Calu3 (cell line): Measurements from ENCODE around the gene CHAF1B. TPM values are rescaled to one million over a fixed set of nuclear protein-coding genes. Genes with fewer than 3 reads are reported as not detected.

Experiments used
- BruUV-seq: library from RNA; stranded (reverse); fragments of 400-500 nt; replicated peaks from 2 replicates; lab custom pipeline; 2021; lab: Mats Ljungman, UMichigan
- CTCF ChIA-PET: fragments of 300-600 bp; sonication (Branson Sonifier 250); formaldehyde crosslinking; loops from one replicate; lab custom pipeline; 2022; ENCODE audit warnings: antibody characterized with exemption; lab: Charles Lee
- DNase-seq: peaks from one replicate; pipeline ENCODE4 v3.0.0; 2022
- H3K27ac Mint-ChIP-seq: one replicate; pipeline ENCODE4 v1.8.0; 2022; ENCODE audit warnings: mixed read lengths; ENCODE audit not compliant: unreplicated experiment
- H3K27me3 Mint-ChIP-seq: one replicate; pipeline ENCODE4 v1.8.0; 2022; ENCODE audit warnings: mixed read lengths; ENCODE audit not compliant: unreplicated experiment
- H3K36me3 Mint-ChIP-seq: one replicate; pipeline ENCODE4 v1.8.0; 2022; ENCODE audit warnings: mild to moderate bottlenecking, moderate library complexity, mixed read lengths; ENCODE audit not compliant: insufficient read depth, unreplicated experiment
- H3K4me1 Mint-ChIP-seq: one replicate; pipeline ENCODE4 v1.8.0; 2022; ENCODE audit warnings: mild to moderate bottlenecking, low read depth, mixed read lengths; ENCODE audit not compliant: unreplicated experiment
- H3K4me3 Mint-ChIP-seq: one replicate; pipeline ENCODE4 v1.8.0; 2022; ENCODE audit warnings: mild to moderate bottlenecking, low read depth, moderate library complexity, mixed read lengths; ENCODE audit not compliant: unreplicated experiment
- H3K9me3 Mint-ChIP-seq: one replicate; pipeline ENCODE4 v1.8.0; 2022; ENCODE audit warnings: low read depth, mixed read lengths; ENCODE audit not compliant: unreplicated experiment
- CTCF ChIP-seq: fragments of 200-600 bp; IDR thresholded peaks from one replicate; pipeline ENCODE4 v1.8.0; 2022; ENCODE audit warnings: antibody characterized with exemption; ENCODE audit not compliant: unreplicated experiment
- intact Hi-C: fragments of 100-400 bp; cut with micrococcal nuclease; formaldehyde crosslinking; loops from one replicate; pipeline ENCODE4 v1.10.0; 2022; ENCODE audit not compliant: unreplicated experiment
- total RNA-seq: library from RNA; stranded (reverse); gene quantifications from 2 replicates; pipeline ENCODE4 v1.2.3, GENCODE V29; 2022

The CHAF1B gene
- total RNA-seq, 1 experiment from 2014 or later = 16.0 TPM

- no TSS peak for BruUV-seq
- no peak for DNase-seq
- no peak overlapping the region for H3K27ac Mint-ChIP-seq
- CTCF ChIA-PET = no interaction called here
- H3K9me3 Mint-ChIP-seq = no peaks in the 10 kb centered on the region
- TF ChIP-seq CTCF = no peak
- no peak overlapping the region for H3K4me3 Mint-ChIP-seq
- H3K36me3 Mint-ChIP-seq = peaks cover 4% of the 10 kb centered on the region
- H3K4me1 Mint-ChIP-seq = peaks cover 16% of the 10 kb centered on the region
- intact Hi-C loops = no loop called here
- no peaks in the 10 kb centered on the region for H3K27me3 Mint-ChIP-seq
Measured at GRCh38 chr21:36456729-36457414, 71.7 kb downstream of the CHAF1B start.

- H3K27me3 Mint-ChIP-seq = no peaks in the 10 kb centered on the region
- no TSS peak for BruUV-seq
- DNase-seq = no peak
- H3K4me1 Mint-ChIP-seq = peaks cover 8% of the 10 kb centered on the region
- H3K9me3 Mint-ChIP-seq = no peaks in the 10 kb centered on the region
- H3K36me3 Mint-ChIP-seq = no peaks in the 10 kb centered on the region
- CTCF ChIA-PET = no interaction called here
- H3K4me3 Mint-ChIP-seq = no peak overlapping the region
- no peak overlapping the region for H3K27ac Mint-ChIP-seq
- no peak for TF ChIP-seq CTCF
- intact Hi-C loops = no loop called here
Measured at GRCh38 chr21:36459098-36459497, 73.9 kb downstream of the CHAF1B start.

- no peaks in the 10 kb centered on the region for H3K9me3 Mint-ChIP-seq
- no peak overlapping the region for H3K27ac Mint-ChIP-seq
- CTCF ChIA-PET = no interaction called here
- H3K4me3 Mint-ChIP-seq = no peak overlapping the region
- intact Hi-C loops = no loop called here
- no peaks in the 10 kb centered on the region for H3K4me1 Mint-ChIP-seq
- H3K36me3 Mint-ChIP-seq = no peaks in the 10 kb centered on the region
- BruUV-seq = no TSS peak
- no peak for TF ChIP-seq CTCF
- no peak for DNase-seq
- H3K27me3 Mint-ChIP-seq = no peaks in the 10 kb centered on the region
Measured at GRCh38 chr21:36460866-36461265, 75.7 kb downstream of the CHAF1B start.

GRCh38 chr21:36461277-36461917 lies 76.2 kb downstream of the CHAF1B start:
- TF ChIP-seq CTCF = no peak
- CTCF ChIA-PET = no interaction called here
- Mint-ChIP-seq H3K27ac (no peak overlapping the region), H3K4me1 (no peaks in the 10 kb centered on the region), H3K36me3 (no peaks in the 10 kb centered on the region), H3K27me3 (no peaks in the 10 kb centered on the region), H3K9me3 (no peaks in the 10 kb centered on the region), H3K4me3 (no peak overlapping the region)
- DNase-seq = no peak
- intact Hi-C loops = no loop called here
- no TSS peak for BruUV-seq
